ENCODE results near the gene NXF1. TPM values are rescaled to one million over a fixed set of nuclear protein-coding genes. Genes with fewer than 3 reads are reported as not detected.

The NXF1 gene
- total and polyA plus RNA-seq, 10 of the 15 experiments (the other 5 are each of a cell fraction or from before 2014, with no cell fraction given), result 20.7 to 84.9 (median 40.6) TPM

- TF ChIP-seq ZBTB11 (CRISPR knock-in tag; IDR thresholded peaks at IDR 0.05) (no peak), NBN (IDR thresholded peaks at IDR 0.05) (no peak), SREBF2 (IDR thresholded peaks at IDR 0.05; ENCODE audit: low read length) (no peak), BCL11A (IDR thresholded peaks at IDR 0.05; ENCODE audit: low read depth, low read length) (no peak), MYC (IDR thresholded peaks at IDR 0.05; ENCODE audit: insufficient read depth, insufficient read length, insufficient replicate concordance, low read length, severe bottlenecking) (no peak)
Measured at GRCh38 chr11:62752994-62753735, 52.1 kb downstream of the NXF1 start (continued).

GRCh38 chr11:62752177-62752785 lies 53.0 kb downstream of the NXF1 start:
- H3K27ac ChIP-seq (ENCODE audit: control insufficient read depth, insufficient read depth), result no peak overlapping the region
- no peak for FAIRE-seq
- RAD21 ChIA-PET (ENCODE audit: unreplicated experiment), result no interaction called here
- H3K4me2 ChIP-seq (ENCODE audit: control insufficient read depth, insufficient read depth), result no peak overlapping the region
- no peaks in the 10 kb centered on the region; a peak in 1 of 4 replicates for H3K36me3 ChIP-seq (ENCODE audit: control insufficient read depth in 2 of 2, insufficient read depth in 2 of 2, low read length in 1 of 2)
- in situ Hi-C loops (cut with MboI), result no loop called here
- H3K4me3 ChIP-seq, result no peak overlapping the region
- no peaks in the 10 kb centered on the region for H4K20me1 ChIP-seq (ENCODE audit: control insufficient read depth, insufficient read depth)
- H3K79me2 ChIP-seq (ENCODE audit: control insufficient read depth, insufficient read depth, low read length), result no peaks in the 10 kb centered on the region; the same call in 1 of the 2 replicates
- BruUV-seq (replicated peaks), result no TSS peak
- no peak for ATAC-seq
- POLR2A ChIA-PET, result interaction anchor here (1.0 to 4.6 kb wide), 9 partner anchors 8 to 131 kb away, joined by 3 to 70 read pairs (median 9); partner anchors contain the start of genes B3GAT3, HNRNPUL2, NXF1 and POLR2G
- intact Hi-C loops (cut with micrococcal nuclease; ENCODE audit: unreplicated experiment), result no loop called here
- H3K4me1 ChIP-seq (ENCODE audit: control insufficient read depth, insufficient read depth, low read length), result peaks cover 6% of the 10 kb centered on the region
- CTCF ChIA-PET, result interaction anchor here (1.0 to 1.2 kb wide), 4 partner anchors 9 to 158 kb away, joined by 3 to 6 read pairs (median 4); partner anchors contain the start of genes HNRNPUL2, POLR2G and TTC9C
- no peak overlapping the region for H2AFZ ChIP-seq (ENCODE audit: control insufficient read depth, low read depth, low read length)
- H3K9me3 ChIP-seq (replicated peaks; ENCODE audit: control insufficient read depth, insufficient read depth, low read length), result no peaks in the 10 kb centered on the region
- SMC1A ChIA-PET (ENCODE audit: uncharacterized antibody, unreplicated experiment), result interaction anchor here (1.1 to 3.5 kb wide), 5 partner anchors 10 to 78 kb away, joined by 3 to 27 read pairs (median 5); partner anchors contain the start of genes HNRNPUL2 and TTC9C
- no peak for DNase-seq (ENCODE audit: low read depth, low spot score)
- no peak overlapping the region for H3K9ac ChIP-seq (ENCODE audit: control insufficient read depth, insufficient read depth, low read length)
- 95% methylated on average over 14 of the region's 14 CpGs for WGBS (ENCODE audit: insufficient coverage, insufficient replicate concordance, low lambda C conversion rate, missing lambda C conversion rate)
- H3K27me3 ChIP-seq (replicated peaks in 1 of 2; ENCODE audit: control insufficient read depth in 2 of 2, insufficient read depth in 2 of 2, low read length in 1 of 2), result no peaks in the 10 kb centered on the region
- TF ChIP-seq SMAD5 (IDR thresholded peaks at IDR 0.05; ENCODE audit: low read depth), result no peak
- no peak for TF ChIP-seq IRF5 (IDR thresholded peaks at IDR 0.05; ENCODE audit: borderline replicate concordance)
- no peak for TF ChIP-seq GABPA (IDR thresholded peaks at IDR 0.05; ENCODE audit: low read depth)
- no peak for TF ChIP-seq ATF3 (IDR thresholded peaks at IDR 0.05; ENCODE audit: borderline replicate concordance, extremely low read depth, low read depth, low read length)
- no peak for TF ChIP-seq CHD4 (IDR thresholded peaks at IDR 0.05)
- no peak for TF ChIP-seq RAD21 (IDR thresholded peaks at IDR 0.05; ENCODE audit: insufficient read depth, low read depth, low read length)
- no peak for TF ChIP-seq ESRRA (IDR thresholded peaks at IDR 0.05; ENCODE audit: low read length)
- TF ChIP-seq SMARCA5 (IDR thresholded peaks at IDR 0.05), result no peak
